GM18505 (cell line): ENCODE results near the gene CDK14.
"Not testable (repeated sequence)": the region's sequence is repeated elsewhere in the genome, so short reads cannot be mapped to it uniquely, and the experiment has no call there.

Experiments used
- ATAC-seq: cut with Tn5 transposase; IDR thresholded peaks from one replicate; pipeline ENCODE4 v1.9.1; 2021; ENCODE audit not compliant: unreplicated experiment
- POLR2A ChIP-seq: IDR thresholded peaks from 4 replicates; pipeline ENCODE4 v1.6.1; 2011; ENCODE audit warnings: borderline replicate concordance; ENCODE audit not compliant: insufficient read depth, insufficient read length; ENCODE audit errors: extremely low read depth

Gene CDK14

DNA sequence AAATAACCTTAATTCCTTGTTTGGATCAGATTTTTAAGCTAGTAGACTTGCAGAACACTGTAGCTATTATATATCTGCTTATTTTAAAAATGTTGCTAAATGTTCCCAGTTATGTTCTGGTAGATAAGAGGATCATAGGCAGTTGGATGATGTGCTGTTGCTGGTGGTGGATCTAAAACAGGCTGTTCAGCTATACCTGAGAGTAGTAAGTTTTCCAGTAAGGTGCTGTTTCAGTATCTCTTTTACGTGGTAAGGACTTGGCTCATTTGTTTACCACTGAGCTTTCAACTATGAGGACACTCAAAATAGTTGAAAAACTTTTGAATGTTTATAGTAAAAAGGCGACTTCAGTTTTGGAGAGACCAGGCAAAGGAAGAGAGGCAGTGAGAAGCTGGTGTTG lies 180.9 kb downstream of the CDK14 start:
- peak; percentile 6 for TF ChIP-seq POLR2A
- ATAC-seq = peak; percentile 93

DNA sequence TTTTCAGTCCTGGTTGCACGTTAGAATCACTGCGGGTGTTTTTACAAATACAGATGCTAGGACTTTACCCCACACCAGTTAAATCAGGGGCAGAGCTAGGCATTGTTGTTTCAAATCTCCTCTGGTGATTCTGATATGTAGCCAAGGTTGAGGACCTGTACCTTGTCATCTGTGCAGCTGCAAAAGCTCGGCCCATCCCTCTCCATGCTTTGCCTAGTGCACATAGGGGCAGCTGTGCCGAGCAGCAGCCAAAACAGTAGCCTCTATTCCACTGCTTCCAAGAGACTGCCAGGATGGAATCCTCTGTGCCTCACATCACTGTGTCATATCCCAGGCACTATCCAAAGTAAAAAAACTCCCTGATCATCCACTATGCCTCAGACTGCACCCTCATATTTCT lies 181.3 kb downstream of the CDK14 start:
- ATAC-seq = no peak

DNA sequence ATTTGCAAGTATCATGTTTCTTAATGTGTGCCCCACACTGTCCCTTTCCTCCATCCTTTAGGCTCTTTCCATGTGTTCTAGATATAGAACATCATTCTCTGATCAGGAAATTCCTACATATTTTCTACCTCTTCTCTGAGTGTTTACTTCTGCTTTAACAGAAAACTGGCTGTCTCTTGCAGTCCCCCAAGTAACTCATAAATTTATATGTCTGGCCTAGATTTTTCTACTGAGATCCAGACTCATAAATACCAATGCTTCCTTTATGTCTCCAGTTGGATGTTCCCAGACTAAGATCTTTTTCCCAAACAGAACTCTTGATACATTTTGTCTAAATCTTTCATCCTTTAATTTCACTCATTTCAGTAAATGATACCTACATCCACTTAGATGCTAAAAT lies 181.8 kb downstream of the CDK14 start:
- TF ChIP-seq POLR2A = no peak

More for the DNA sequence above, 181.3 kb downstream of the CDK14 start:
- peak; percentile 6 for TF ChIP-seq POLR2A

DNA sequence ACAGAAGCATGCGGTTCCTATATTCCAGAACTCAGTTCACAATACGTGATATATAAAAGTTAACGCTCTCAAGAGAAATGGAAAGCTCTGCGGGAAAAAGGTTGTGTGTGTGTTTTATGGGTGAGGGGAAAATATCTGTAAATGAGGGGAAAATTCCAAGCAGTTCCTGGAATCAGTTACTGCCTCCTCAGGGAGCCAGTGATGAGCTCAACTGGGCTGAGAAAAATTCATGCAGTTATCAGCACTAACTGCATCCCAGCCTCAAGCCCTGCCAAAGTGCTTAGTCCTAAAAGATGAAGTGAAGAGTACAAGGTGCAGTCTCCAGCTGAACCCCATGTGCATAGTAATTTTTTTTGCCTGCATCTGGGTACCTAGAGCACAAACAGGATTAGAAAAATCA lies 191.9 kb downstream of the CDK14 start:
- no peak for TF ChIP-seq POLR2A
- no peak for ATAC-seq

More for the DNA sequence above, 181.8 kb downstream of the CDK14 start:
- ATAC-seq = no peak

DNA sequence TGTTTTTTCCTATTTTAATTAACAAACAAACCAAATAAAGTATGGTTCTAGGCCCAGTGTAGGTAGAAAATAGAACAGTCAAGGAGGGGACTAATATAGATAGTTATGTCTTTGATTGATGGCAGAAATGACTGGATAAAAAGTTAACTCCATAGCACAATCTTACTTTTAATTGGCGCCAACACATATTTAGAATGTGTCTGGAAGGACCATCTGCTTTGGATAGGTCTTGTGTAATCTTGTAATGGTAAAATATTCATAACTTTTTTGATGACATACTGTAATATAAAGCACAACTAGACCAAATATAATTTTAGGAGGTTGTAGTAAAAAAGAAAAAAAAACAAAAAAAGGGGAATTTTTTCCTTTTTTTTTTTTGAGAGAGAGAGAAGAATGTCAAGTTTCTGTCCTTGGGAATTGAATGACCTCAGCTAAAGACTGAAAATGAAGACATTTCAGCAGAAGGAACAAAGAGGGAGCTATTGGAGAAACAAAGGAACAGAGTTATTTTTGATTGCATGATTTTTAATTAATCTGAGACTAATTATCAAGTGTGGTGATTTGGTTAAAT lies 193.7 kb downstream of the CDK14 start:
- ATAC-seq = no peak

DNA sequence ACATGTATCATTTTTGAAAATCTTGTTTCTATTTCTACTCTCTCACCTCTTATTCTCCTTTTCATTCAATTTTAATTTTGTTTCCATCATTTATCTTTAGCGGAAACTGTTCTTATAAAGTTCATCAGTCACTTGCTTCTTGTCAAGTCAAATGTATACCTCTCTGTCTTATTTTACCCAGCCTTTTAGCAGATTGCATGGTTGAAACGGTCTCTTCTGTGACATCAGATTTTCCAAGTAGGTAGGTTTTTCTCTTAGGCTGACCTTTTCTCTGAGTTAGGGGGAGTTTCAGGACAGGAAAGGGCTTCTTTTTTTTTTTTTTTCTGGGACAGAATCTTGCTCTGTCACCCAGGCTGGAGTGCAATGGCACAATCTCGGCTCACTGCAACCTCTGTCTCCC lies 195.5 kb downstream of the CDK14 start:
- ATAC-seq = no peak
- no peak for TF ChIP-seq POLR2A

More for the DNA sequence above, 193.7 kb downstream of the CDK14 start:
- no peak for TF ChIP-seq POLR2A

DNA sequence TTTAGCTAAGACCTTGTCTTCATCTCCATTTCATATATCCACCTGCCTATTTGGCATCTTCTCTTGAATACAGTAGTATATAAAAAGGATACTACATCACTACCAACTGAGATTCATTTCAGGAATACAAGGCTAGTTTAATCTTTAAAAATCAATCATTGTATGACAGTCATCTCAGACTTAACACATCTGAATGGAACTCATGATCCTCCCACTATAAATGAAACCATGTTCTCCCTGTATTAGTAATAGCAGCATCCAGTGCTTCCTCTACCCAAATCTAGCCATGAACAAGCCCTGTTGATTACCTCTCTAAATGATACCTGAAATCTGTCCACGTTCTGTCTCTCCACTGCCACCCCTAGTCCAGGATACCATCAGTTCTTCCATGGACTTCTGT lies 196.2 kb downstream of the CDK14 start:
- ATAC-seq = no peak
- no peak for TF ChIP-seq POLR2A

DNA sequence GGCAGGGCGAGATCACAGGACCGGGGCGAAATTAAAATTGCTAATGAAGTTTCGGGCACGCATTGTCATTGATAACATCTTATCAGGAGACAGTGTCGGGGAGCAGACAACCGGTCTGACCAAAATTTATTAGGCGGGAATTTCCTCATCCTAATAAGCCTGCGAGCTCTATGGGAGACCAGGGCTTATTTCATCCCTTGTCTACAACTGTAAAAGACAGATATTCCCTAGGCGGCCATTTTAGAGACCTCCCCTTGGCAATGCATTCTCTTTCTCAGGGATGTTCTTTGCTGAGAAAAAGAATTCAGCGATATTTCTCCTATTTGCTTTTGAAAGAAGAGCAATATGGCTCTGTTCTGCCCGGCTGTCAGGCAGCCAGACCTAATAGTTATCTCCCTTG lies 198.1 kb downstream of the CDK14 start:
- ATAC-seq = not testable (repeated sequence)

DNA sequence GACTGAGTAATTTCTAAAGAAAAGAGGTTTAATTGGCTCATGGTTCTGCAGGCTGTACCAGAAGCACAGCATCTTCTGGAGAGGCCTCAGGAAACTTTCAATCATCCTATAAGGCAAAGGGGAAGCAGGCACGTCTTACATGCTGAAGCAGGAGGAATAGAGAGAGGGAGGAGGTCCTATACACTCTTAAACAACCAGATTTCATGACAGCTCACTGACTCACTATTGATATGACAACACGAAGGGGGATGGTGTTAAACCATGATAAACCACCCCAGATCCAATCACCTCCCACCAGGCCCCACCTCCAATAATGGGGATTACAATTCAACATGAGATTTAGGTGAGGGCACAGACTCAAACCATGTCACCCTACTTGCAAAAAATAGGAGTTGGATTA lies 201.5 kb downstream of the CDK14 start:
- no peak for TF ChIP-seq POLR2A
- no peak for ATAC-seq

DNA sequence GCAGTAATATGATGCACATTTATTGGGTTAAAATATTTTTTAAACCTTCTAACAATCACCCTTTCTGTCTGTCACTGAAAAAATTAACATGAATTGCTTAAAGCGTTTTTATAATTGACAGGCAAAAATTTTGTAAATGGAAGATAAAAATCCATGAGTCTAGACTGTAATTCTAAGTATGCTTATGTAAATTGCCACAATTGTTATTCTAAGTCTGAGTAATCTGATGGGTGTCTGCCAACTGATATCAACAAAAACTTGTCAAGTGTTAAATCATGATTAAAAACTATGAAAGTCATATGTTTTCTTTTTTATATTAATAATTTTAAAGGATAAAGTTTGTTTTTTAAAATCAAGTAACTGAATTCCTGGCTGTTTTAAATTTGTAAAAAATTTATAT lies 208.2 kb downstream of the CDK14 start:
- ATAC-seq = no peak
- no peak for TF ChIP-seq POLR2A

DNA sequence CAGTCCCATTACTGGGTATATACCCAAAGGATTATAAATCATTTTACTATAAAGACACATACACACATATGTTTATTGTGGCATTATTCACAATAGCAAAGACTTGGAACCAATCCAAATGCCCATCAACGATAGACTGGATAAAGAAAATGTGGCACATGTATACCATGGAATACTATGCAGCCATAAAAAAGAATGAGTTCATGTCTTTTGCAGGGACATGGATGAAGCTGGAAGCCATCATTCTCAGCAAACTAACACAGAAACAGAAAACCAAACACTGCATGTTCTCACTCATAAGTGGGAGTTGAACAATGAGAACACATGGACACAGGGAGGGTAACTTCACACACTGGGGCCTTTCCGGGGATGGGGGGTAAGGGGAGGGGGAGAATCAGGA lies 219.4 kb downstream of the CDK14 start:
- ATAC-seq = not testable (repeated sequence)

DNA sequence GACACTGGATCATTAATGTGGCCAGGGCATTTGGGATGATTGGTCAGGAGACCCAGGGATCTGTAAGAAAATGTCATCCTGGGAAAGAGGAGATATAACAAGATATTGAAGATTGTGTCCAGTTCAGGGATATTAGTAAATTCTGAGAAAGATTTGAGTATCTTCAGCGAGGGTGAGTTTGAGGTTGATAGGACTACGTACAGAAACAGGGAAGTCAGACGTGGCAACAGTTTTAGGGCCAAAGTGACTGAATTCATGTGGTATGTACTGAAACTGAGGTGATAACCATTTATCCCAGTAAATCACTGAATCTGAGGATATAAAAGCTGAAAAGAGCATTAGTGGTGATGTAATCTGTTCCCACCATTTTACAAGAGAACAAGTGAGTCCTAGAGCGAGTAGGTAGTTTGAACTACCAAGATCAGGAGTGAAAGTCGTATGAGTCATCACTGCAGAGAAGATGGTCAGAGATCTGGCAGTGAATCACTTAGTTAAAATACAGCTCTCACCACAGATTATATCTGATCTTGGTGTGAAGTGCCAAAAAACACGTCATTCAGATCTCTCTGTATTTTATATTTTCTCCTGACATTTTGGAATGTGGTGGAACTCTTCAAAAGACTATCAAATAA lies 220.5 kb downstream of the CDK14 start:
- ATAC-seq = peak; percentile 100
- TF ChIP-seq POLR2A = no peak

DNA sequence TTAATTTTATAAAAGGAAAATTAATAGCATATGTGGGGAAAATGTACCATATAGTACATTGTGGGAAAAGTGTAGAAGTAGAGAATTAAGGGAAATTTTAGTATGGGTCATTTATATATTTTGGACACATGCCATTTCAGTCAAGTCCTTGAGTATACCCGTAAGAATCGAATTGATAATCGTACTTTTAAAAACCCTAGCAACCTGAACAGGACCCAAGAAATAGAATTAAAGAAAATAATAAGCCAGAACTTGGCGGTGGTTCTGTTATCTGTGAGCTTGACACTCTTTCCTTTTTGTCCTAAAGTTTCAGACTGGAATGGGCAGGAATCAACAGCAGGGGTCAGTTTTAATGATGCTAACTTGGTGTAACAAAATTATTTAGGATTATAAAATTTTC lies 221.0 kb downstream of the CDK14 start:
- ATAC-seq = no peak
- no peak for TF ChIP-seq POLR2A

DNA sequence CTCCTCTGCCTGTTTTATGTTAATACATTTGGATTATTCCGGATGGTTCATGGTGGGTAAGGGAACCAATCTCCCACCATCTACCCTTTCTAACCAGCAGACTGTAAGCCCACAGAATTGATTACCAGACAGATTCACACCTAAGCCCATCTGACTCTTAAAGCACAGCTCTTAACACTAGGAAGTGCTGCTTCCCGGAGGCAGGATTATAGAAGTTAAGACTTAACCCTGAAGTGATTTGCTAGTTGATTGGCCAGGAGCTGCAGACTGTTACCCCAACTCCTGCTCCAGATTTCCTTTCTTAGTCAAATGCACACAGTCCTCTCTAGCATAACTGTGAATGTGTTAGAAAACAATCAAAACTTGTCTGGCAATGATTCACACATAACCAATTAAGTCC lies 221.7 kb downstream of the CDK14 start:
- ATAC-seq = no peak

DNA sequence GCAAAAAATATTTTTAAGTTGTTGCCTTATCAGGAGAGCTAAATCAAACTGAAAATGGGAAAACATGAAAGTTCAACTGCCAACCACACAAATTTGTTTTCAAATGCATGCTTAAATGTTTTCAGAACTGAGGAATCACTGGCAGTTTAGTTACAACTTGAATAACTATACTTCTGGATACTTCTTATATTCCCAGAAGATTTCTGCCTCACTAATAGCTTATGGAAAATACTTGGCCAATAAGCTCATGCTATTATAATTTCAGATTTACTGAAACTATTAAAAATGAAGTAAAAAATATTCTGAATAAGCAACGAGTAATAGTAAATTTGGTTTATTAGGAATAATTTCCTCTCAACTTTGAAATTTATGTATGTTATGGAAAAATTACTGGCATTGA lies 222.2 kb downstream of the CDK14 start:
- no peak for ATAC-seq
- no peak for TF ChIP-seq POLR2A

More for the DNA sequence above, 221.7 kb downstream of the CDK14 start:
- TF ChIP-seq POLR2A = no peak
